Activated T-cell treated with anti-CD3 and anti-CD28 coated beads for 1 hour (primary cell): Measurements from ENCODE around the gene ADARB1.
A peak's percentile ranks its signal among the peaks of the same experiment; 100 is the strongest.
"Not testable (repeated sequence)": the region's sequence is repeated elsewhere in the genome, so short reads cannot be mapped to it uniquely, and the experiment has no call there.

Experiments used
- DNase-seq: peaks from one replicate; pipeline ENCODE4 v3.0.0-alpha.2; 2020; ENCODE audit warnings: low read depth

Gene ADARB1

GRCh38 chr21:45135868-45136267 is 61.5 kb downstream of the ADARB1 start:
- DNase-seq, result no peak

- no peak for DNase-seq
Observed at GRCh38 chr21:45136500-45136899, 62.1 kb downstream of the ADARB1 start.

GRCh38 chr21:45136927-45137611 is 62.7 kb downstream of the ADARB1 start:
- peak; percentile 60 for DNase-seq

- DNase-seq, result no peak
Observed at GRCh38 chr21:45137612-45137937, 63.2 kb downstream of the ADARB1 start.

GRCh38 chr21:45138199-45139002 is 64.0 kb downstream of the ADARB1 start:
- peak; percentile 74 for DNase-seq

- not testable (repeated sequence) for DNase-seq
Observed at GRCh38 chr21:45139003-45139360, 64.6 kb downstream of the ADARB1 start.

- DNase-seq, result no peak
Observed at GRCh38 chr21:45139473-45139872, 65.1 kb downstream of the ADARB1 start.

GRCh38 chr21:45140346-45140940 is 66.1 kb downstream of the ADARB1 start:
- peak; percentile 37 for DNase-seq

- DNase-seq, result not testable (repeated sequence)
Observed at GRCh38 chr21:45140944-45141343, 66.6 kb downstream of the ADARB1 start.

- no peak for DNase-seq
Observed at GRCh38 chr21:45141507-45141906, 67.1 kb downstream of the ADARB1 start.

GRCh38 chr21:45142469-45143308 is 68.3 kb downstream of the ADARB1 start:
- no peak for DNase-seq

- DNase-seq, result no peak
Observed at GRCh38 chr21:45143855-45144254, 69.5 kb downstream of the ADARB1 start.

GRCh38 chr21:45145146-45145545 is 70.8 kb downstream of the ADARB1 start:
- no peak for DNase-seq

GRCh38 chr21:45145846-45146245 is 71.5 kb downstream of the ADARB1 start:
- not testable (repeated sequence) for DNase-seq

GRCh38 chr21:45146306-45146705 is 71.9 kb downstream of the ADARB1 start:
- no peak for DNase-seq

GRCh38 chr21:45146801-45147200 is 72.4 kb downstream of the ADARB1 start:
- no peak for DNase-seq

GRCh38 chr21:45147473-45148315 is 73.3 kb downstream of the ADARB1 start:
- DNase-seq, result no peak

- no peak for DNase-seq
Observed at GRCh38 chr21:45148316-45148990, 74.1 kb downstream of the ADARB1 start.

- DNase-seq, result no peak
Observed at GRCh38 chr21:45149021-45149420, 74.6 kb downstream of the ADARB1 start.

- no peak for DNase-seq
Observed at GRCh38 chr21:45150638-45151131, 76.3 kb downstream of the ADARB1 start.
